ENCODE measurements around the gene TMEM212. TPM values are rescaled to one million over a fixed set of nuclear protein-coding genes. Genes with fewer than 3 reads are reported as not detected.

Gene TMEM212
- polyA plus RNA-seq, 1 donor (not counting 4 experiments of a cell fraction or from before 2014, with no cell fraction given): not detected

GRCh38 chr3:171850320-171850959 lies 7.3 kb downstream of the TMEM212 start:
- Histone ChIP-seq H3K27ac (ENCODE audit: control insufficient read depth, insufficient read depth, low read length) (no peak overlapping the region), H3K79me2 (ENCODE audit: control insufficient read depth, insufficient read depth, low read length) (no peaks in the 10 kb centered on the region), H3K9me3 (ENCODE audit: control insufficient read depth, low read depth, low read length) (peaks cover 8% of the 10 kb centered on the region), H3K27me3 (ENCODE audit: control insufficient read depth, extremely low read depth, insufficient read depth, low read length) (no peaks in the 10 kb centered on the region), H3K36me3 (ENCODE audit: control insufficient read depth in 2 of 2, extremely low read depth in 1 of 2, insufficient read depth in 2 of 2, low read length in 2 of 2) (no peaks in the 10 kb centered on the region), H4K20me1 (ENCODE audit: control insufficient read depth, extremely low read depth, insufficient read depth, low read length) (no peaks in the 10 kb centered on the region), H3K4me1 (ENCODE audit: control insufficient read depth, extremely low read depth, insufficient read depth, low read length) (no peaks in the 10 kb centered on the region), H3K4me3 (ENCODE audit: control insufficient read depth in 2 of 3, extremely low read depth in 1 of 3, insufficient read depth in 2 of 3, low read depth in 1 of 3, low read length in 3 of 3) (no peak overlapping the region), H3K9me1 (ENCODE audit: control insufficient read depth, extremely low read depth, insufficient read depth, low read length) (no peaks in the 10 kb centered on the region), H2AFZ (ENCODE audit: control insufficient read depth, low read length) (no peak overlapping the region), H3K4me2 (ENCODE audit: control insufficient read depth, extremely low read depth, insufficient read depth, low read depth, low read length) (no peak overlapping the region), H3K9ac (ENCODE audit: control insufficient read depth, extremely low read depth, insufficient read depth, low read length) (no peak overlapping the region)
- FAIRE-seq: no peak
- dilution Hi-C loops (cut with MboI; ENCODE audit: extremely low pct_ligation_motif_present, low sequenced_read_pairs): no loop called here
- TF ChIP-seq EZH2 (IDR thresholded peaks at IDR 0.05; ENCODE audit: low read length): no peak
- TF ChIP-seq, protein P1, sequence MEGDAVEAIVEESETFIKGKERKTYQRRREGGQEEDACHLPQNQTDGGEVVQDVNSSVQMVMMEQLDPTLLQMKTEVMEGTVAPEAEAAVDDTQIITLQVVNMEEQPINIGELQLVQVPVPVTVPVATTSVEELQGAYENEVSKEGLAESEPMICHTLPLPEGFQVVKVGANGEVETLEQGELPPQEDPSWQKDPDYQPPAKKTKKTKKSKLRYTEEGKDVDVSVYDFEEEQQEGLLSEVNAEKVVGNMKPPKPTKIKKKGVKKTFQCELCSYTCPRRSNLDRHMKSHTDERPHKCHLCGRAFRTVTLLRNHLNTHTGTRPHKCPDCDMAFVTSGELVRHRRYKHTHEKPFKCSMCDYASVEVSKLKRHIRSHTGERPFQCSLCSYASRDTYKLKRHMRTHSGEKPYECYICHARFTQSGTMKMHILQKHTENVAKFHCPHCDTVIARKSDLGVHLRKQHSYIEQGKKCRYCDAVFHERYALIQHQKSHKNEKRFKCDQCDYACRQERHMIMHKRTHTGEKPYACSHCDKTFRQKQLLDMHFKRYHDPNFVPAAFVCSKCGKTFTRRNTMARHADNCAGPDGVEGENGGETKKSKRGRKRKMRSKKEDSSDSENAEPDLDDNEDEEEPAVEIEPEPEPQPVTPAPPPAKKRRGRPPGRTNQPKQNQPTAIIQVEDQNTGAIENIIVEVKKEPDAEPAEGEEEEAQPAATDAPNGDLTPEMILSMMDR (optimal IDR thresholded peaks at IDR 0.05 in 1 of 3, IDR thresholded peaks at IDR 0.05 in 1 of 3, conservative IDR thresholded peaks at IDR 0.05 in 1 of 3; ENCODE audit: extremely low read depth in 1 of 3, insufficient read depth in 2 of 3, low read length in 3 of 3): no peak
- DNase-seq (ENCODE audit: low read depth, low spot score): no peak

DNA sequence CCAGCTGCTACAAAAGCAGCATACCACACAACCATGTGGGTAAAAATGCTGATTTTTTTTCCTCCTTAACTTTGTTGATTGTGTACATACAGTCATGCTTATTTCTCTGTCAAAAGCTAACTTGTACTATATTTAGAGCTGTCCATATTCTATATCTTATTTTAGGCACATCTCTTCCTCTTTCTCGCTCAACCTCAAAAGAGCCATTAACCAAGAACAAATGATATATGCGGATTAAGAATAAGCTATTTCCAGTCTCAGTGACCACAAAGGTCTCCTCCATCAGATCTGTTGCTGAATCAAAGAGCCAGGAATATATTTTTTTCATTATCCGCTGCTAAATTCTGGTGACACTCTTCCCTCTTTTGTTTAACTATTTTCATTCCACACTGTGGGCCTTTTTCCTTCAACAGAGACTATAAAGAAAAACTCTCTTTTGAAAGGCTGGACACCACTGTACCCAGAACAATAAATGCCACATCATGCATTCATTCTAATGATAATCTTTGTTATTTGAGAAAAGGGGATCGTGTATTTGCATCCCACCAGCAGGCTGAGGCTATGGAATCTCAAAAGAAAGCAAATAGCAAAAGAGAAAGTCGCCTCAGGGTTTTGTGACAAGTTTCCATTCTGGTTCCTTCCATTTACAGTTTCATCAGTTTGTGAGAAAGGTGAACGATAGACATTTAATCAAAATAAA lies 8.0 kb downstream of the TMEM212 start:
- Histone ChIP-seq H3K9me1 (ENCODE audit: control insufficient read depth, extremely low read depth, insufficient read depth, low read length) (no peaks in the 10 kb centered on the region), H3K4me3 (ENCODE audit: control insufficient read depth in 2 of 3, extremely low read depth in 1 of 3, insufficient read depth in 2 of 3, low read depth in 1 of 3, low read length in 3 of 3) (no peak overlapping the region), H3K4me2 (ENCODE audit: control insufficient read depth, extremely low read depth, insufficient read depth, low read depth, low read length) (no peak overlapping the region), H4K20me1 (ENCODE audit: control insufficient read depth, extremely low read depth, insufficient read depth, low read length) (no peaks in the 10 kb centered on the region), H3K9me3 (ENCODE audit: control insufficient read depth, low read depth, low read length) (peaks cover 8% of the 10 kb centered on the region), H3K27ac (ENCODE audit: control insufficient read depth, insufficient read depth, low read length) (no peak overlapping the region), H3K36me3 (ENCODE audit: control insufficient read depth in 2 of 2, extremely low read depth in 1 of 2, insufficient read depth in 2 of 2, low read length in 2 of 2) (no peaks in the 10 kb centered on the region), H3K79me2 (ENCODE audit: control insufficient read depth, insufficient read depth, low read length) (no peaks in the 10 kb centered on the region), H3K27me3 (ENCODE audit: control insufficient read depth, extremely low read depth, insufficient read depth, low read length) (no peaks in the 10 kb centered on the region), H3K9ac (ENCODE audit: control insufficient read depth, extremely low read depth, insufficient read depth, low read length) (no peak overlapping the region), H3K4me1 (ENCODE audit: control insufficient read depth, extremely low read depth, insufficient read depth, low read length) (no peaks in the 10 kb centered on the region), H2AFZ (ENCODE audit: control insufficient read depth, low read length) (no peak overlapping the region)
- TF ChIP-seq EZH2 (IDR thresholded peaks at IDR 0.05; ENCODE audit: low read length): no peak
- TF ChIP-seq, protein P1 (optimal IDR thresholded peaks at IDR 0.05 in 1 of 3, IDR thresholded peaks at IDR 0.05 in 1 of 3, conservative IDR thresholded peaks at IDR 0.05 in 1 of 3; ENCODE audit: extremely low read depth in 1 of 3, insufficient read depth in 2 of 3, low read length in 3 of 3): no peak
- FAIRE-seq: no peak
- no peak for DNase-seq (ENCODE audit: low read depth, low spot score)
- dilution Hi-C loops (cut with MboI; ENCODE audit: extremely low pct_ligation_motif_present, low sequenced_read_pairs): no loop called here
